Endothelial cell of umbilical vein (primary cell): Measurements from ENCODE around the gene TCEANC.
A peak's percentile ranks its signal among the peaks of the same experiment; 100 is the strongest.

Experiments
- CTCF ChIP-seq, 2 donors: IDR thresholded peaks; 1 replicate in 1 of 2; 2 replicates in 1 of 2; pipeline ENCODE4 v1.5.1; 2011; ENCODE audit warnings: low read length in 2 of 2, mild to moderate bottlenecking in 2 of 2, moderate library complexity in 2 of 2, control low read depth in 1 of 2, inconsistent platforms in 1 of 2, low read depth in 1 of 2; ENCODE audit not compliant: insufficient read depth in 1 of 2; ENCODE audit errors: extremely low read depth in 1 of 2
- EZH2 ChIP-seq: IDR thresholded peaks from 2 replicates; pipeline ENCODE4 v1.6.1; 2012; ENCODE audit warnings: borderline replicate concordance, low read depth, mild to moderate bottlenecking, moderate library complexity, low read length, inconsistent platforms; ENCODE audit not compliant: severe bottlenecking
- FOS ChIP-seq: IDR thresholded peaks from 2 replicates; pipeline ENCODE4 v1.6.1; 2011; ENCODE audit warnings: mild to moderate bottlenecking, low read length, moderate library complexity, borderline replicate concordance; ENCODE audit not compliant: insufficient read depth
- POLR2A ChIP-seq: IDR thresholded peaks from 2 replicates; pipeline ENCODE4 v1.6.1; 2012; ENCODE audit warnings: low read depth, mild to moderate bottlenecking, control low read depth, low read length

- TF ChIP-seq CTCF (IDR thresholded peaks at IDR 0.05; ENCODE audit: extremely low read depth in 1 of 2, insufficient read depth in 1 of 2, low read depth in 1 of 2, low read length in 2 of 2): peak; percentile 46 to 59
- TF ChIP-seq POLR2A: no peak
- TF ChIP-seq EZH2: no peak
- no peak for TF ChIP-seq FOS
Observed at GRCh38 chrX:13646154-13646549, 6.8 kb upstream of the TCEANC start.
